NCI-H524 treated with DMSO at 0.1 percent for 48 hours (cell line): ENCODE measurements around the gene EML4.

Source experiments
- DNase-seq: peaks from one replicate; lab custom pipeline; 2025; lab: John Stamatoyannopoulos, UW

Gene EML4

GRCh38 chr2:42223855-42224268 is 54.7 kb downstream of the EML4 start:
- DNase-seq, result no peak

GRCh38 chr2:42224422-42225067 is 55.4 kb downstream of the EML4 start:
- DNase-seq, result no peak

- no peak for DNase-seq
Measured at GRCh38 chr2:42225573-42225972, 56.4 kb downstream of the EML4 start.

- no peak for DNase-seq
Measured at GRCh38 chr2:42227491-42227890, 58.3 kb downstream of the EML4 start.

GRCh38 chr2:42228101-42228500 is 58.9 kb downstream of the EML4 start:
- DNase-seq, result no peak

- no peak for DNase-seq
Measured at GRCh38 chr2:42229949-42230348, 60.8 kb downstream of the EML4 start.

GRCh38 chr2:42230891-42231290 is 61.7 kb downstream of the EML4 start:
- no peak for DNase-seq

GRCh38 chr2:42232024-42232423 is 62.9 kb downstream of the EML4 start:
- no peak for DNase-seq

- DNase-seq, result no peak
Measured at GRCh38 chr2:42233976-42234441, 64.9 kb downstream of the EML4 start.

GRCh38 chr2:42236911-42237310 is 67.8 kb downstream of the EML4 start:
- no peak for DNase-seq

GRCh38 chr2:42238644-42239288 is 69.6 kb downstream of the EML4 start:
- DNase-seq, result no peak

- DNase-seq, result no peak
Measured at GRCh38 chr2:42239289-42239661, 70.1 kb downstream of the EML4 start.

- DNase-seq, result no peak
Measured at GRCh38 chr2:42239811-42240210, 70.7 kb downstream of the EML4 start.

- DNase-seq, result no peak
Measured at GRCh38 chr2:42241517-42241916, 72.4 kb downstream of the EML4 start.

GRCh38 chr2:42243297-42243696 is 74.1 kb downstream of the EML4 start:
- no peak for DNase-seq

- no peak for DNase-seq
Measured at GRCh38 chr2:42244520-42244919, 75.4 kb downstream of the EML4 start.

GRCh38 chr2:42245396-42245795 is 76.2 kb downstream of the EML4 start:
- DNase-seq, result no peak

GRCh38 chr2:42246562-42246961 is 77.4 kb downstream of the EML4 start:
- DNase-seq, result no peak

- DNase-seq, result no peak
Measured at GRCh38 chr2:42248846-42249245, 79.7 kb downstream of the EML4 start.

GRCh38 chr2:42249284-42249683 is 80.1 kb downstream of the EML4 start:
- DNase-seq, result no peak

- DNase-seq, result peak; percentile 93
Measured at GRCh38 chr2:42249887-42250286, 80.7 kb downstream of the EML4 start.

GRCh38 chr2:42250925-42251324 is 81.8 kb downstream of the EML4 start:
- no peak for DNase-seq

GRCh38 chr2:42252464-42252863 is 83.3 kb downstream of the EML4 start:
- DNase-seq, result no peak
